Esophagus squamous epithelium (tissue), 5 donors: ENCODE data around the gene ZNF556. TPM values are rescaled to one million over a fixed set of nuclear protein-coding genes. Genes with fewer than 3 reads are reported as not detected.

Source experiments
- DNase-seq: peaks from one replicate; lab custom pipeline; 2025; lab: John Stamatoyannopoulos, UW
- H3K27ac ChIP-seq, 4 donors: fragments of 200-600 bp; sonication (generic); one replicate each; pipeline ENCODE4 v1.5.1; 2016 to 2019; ENCODE audit warnings: mild to moderate bottlenecking in 1 of 4
- H3K27me3 ChIP-seq, 4 donors: fragments of 200-600 bp; sonication (generic); 1 replicate in 3 of 4; 2 replicates in 1 of 4; pipeline versions ENCODE4 v1.5.1 to v1.6.0; 2017 to 2021; ENCODE audit warnings: antibody characterized with exemption in 1 of 4
- H3K36me3 ChIP-seq, 3 donors: fragments of 200-600 bp; sonication (generic); one replicate each; pipeline ENCODE4 v1.5.1; 2016 to 2019
- H3K4me1 ChIP-seq, 3 donors: fragments of 200-600 bp; sonication (generic); one replicate each; pipeline ENCODE4 v1.5.1; 2017 to 2019
- H3K4me3 ChIP-seq, 4 donors: fragments of 200-600 bp; sonication (generic); 1 replicate in 3 of 4; 2 replicates in 1 of 4; pipeline ENCODE4 v1.5.1; 2016 to 2019; ENCODE audit warnings: mild to moderate bottlenecking in 2 of 4, moderate library complexity in 1 of 4
- H3K9me3 ChIP-seq, 3 donors: fragments of 200-600 bp; sonication (generic); one replicate each; pipeline ENCODE4 v1.5.1; 2016 to 2019
- POLR2A ChIP-seq, 4 donors: fragments of 450-650 bp; IDR thresholded peaks; one replicate each; pipeline ENCODE4 v1.6.1; 2017; ENCODE audit warnings: antibody characterized with exemption in 4 of 4, mild to moderate bottlenecking in 4 of 4, moderate library complexity in 3 of 4
- WGBS, 2 donors: methylation state at CpG; one replicate each; pipeline ENCODE4 v1.1.5; 2018; 5-methylcytosine and 5-hydroxymethylcytosine counted together
- intact Hi-C: fragments of 100-400 bp; cut with DNase I; formaldehyde crosslinking; loops from one replicate; pipeline ENCODE4 v1.15.0; 2022
- total RNA-seq, 4 donors: library from RNA; depleted of rRNA; stranded (reverse); fragments of >200 nt; gene quantifications; one replicate each; pipeline ENCODE4 v1.1.0, GENCODE V29; 2016
- TF ChIP-seq, protein P1 (sequence below), 6 experiments: fragments of 450-650 bp in 4 of 6; fragments of 200-600 bp in 2 of 6; sonication (generic) in 2 of 6; IDR thresholded peaks; one replicate each; pipeline ENCODE4 v1.5.1; 2016 to 2019; ENCODE audit warnings: antibody characterized with exemption in 6 of 6, mild to moderate bottlenecking in 4 of 6, moderate library complexity in 4 of 6
- donor health status: DM: yes; HTN: yes; CAD: no.

The ZNF556 gene
- total RNA-seq, 4 donors from 2014 or later: 0.79 to 5.8 (median 2.5) TPM

DNA sequence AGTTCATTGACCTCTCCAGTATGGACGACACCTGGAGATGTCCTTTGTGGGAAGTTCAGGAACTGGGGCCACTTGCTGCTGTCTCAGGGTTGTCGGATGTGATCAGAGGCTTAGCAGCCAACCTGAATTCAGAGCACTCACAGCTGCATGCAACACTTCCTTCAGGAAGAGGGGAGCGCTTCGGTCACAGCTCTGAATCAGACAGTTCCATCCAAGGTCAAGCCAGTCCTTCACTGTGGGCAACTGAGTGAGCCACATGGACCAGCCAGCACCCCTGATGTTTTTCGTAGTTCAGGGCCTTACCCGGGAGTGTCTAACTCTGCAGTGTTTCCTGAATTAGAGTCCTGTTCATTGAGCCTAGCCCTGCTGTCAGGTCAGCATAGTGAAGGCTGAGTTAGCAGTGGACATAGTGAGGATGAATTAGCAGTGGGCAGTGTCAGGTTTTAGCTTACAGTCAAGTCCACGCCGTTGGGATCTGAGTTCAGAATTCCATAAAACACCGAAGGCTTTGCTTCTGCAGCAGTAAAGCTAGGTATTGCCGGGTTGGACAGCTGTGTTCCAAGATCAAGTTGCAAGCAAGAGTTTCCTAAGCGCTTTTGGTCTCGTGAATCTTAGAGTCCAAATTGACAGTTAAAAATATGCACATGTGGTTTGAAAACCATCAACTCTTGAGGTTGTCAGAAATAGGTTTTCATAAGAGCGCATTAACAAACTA lies 20.8 kb upstream of the ZNF556 start:
- WGBS, 2 donors: 79 to 86% methylated on average over 7 to 9 of the region's 13 CpGs
- intact Hi-C loops: no loop called here
- no peak for TF ChIP-seq POLR2A (IDR thresholded peaks at IDR 0.05)
- TF ChIP-seq, protein P1, sequence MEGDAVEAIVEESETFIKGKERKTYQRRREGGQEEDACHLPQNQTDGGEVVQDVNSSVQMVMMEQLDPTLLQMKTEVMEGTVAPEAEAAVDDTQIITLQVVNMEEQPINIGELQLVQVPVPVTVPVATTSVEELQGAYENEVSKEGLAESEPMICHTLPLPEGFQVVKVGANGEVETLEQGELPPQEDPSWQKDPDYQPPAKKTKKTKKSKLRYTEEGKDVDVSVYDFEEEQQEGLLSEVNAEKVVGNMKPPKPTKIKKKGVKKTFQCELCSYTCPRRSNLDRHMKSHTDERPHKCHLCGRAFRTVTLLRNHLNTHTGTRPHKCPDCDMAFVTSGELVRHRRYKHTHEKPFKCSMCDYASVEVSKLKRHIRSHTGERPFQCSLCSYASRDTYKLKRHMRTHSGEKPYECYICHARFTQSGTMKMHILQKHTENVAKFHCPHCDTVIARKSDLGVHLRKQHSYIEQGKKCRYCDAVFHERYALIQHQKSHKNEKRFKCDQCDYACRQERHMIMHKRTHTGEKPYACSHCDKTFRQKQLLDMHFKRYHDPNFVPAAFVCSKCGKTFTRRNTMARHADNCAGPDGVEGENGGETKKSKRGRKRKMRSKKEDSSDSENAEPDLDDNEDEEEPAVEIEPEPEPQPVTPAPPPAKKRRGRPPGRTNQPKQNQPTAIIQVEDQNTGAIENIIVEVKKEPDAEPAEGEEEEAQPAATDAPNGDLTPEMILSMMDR (IDR thresholded peaks at IDR 0.05): no peak
- H3K27ac ChIP-seq: no peak overlapping the region
- H3K36me3 ChIP-seq: peaks cover 6 to 37% (median 6%) of the 10 kb centered on the region in 3 donors
- DNase-seq: no peak
- peaks cover 0 to 16% (median 8%) of the 10 kb centered on the region in 3 donors for H3K4me1 ChIP-seq
- H3K9me3 ChIP-seq: peaks cover 0 to 47% (median 25%) of the 10 kb centered on the region in 3 donors
- H3K27me3 ChIP-seq: no peaks in the 10 kb centered on the region
- H3K4me3 ChIP-seq: no peak overlapping the region

DNA sequence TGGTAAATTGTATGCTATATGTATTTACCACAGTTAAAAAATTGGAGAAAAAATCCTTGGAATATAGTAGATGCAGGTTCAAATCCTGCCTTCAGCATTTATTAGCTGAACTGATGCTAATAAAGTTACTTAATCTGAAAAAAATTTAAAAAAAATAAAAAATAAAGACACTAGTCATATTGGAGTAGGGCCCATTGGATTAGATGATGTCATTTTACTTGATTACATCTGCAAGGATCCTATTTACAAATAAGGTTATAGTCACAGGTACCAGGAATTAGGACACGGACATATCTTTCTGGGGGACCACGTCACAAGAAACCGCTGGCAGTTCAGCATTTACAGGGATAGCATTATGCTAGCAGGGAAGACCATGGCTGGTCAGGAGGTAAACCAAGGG lies 19.6 kb upstream of the ZNF556 start:
- TF ChIP-seq POLR2A (IDR thresholded peaks at IDR 0.05): no peak
- TF ChIP-seq, protein P1 (IDR thresholded peaks at IDR 0.05): no peak
- peaks cover 0 to 59% (median 37%) of the 10 kb centered on the region in 3 donors for H3K9me3 ChIP-seq
- 100% methylated on average over 3 of the region's 3 CpGs for WGBS, 2 donors
- peaks cover 0 to 9% (median 3%) of the 10 kb centered on the region in 3 donors for H3K4me1 ChIP-seq
- no peak overlapping the region for H3K4me3 ChIP-seq
- H3K36me3 ChIP-seq: peaks cover 11 to 49% (median 17%) of the 10 kb centered on the region in 3 donors
- H3K27me3 ChIP-seq: no peaks in the 10 kb centered on the region
- no peak overlapping the region for H3K27ac ChIP-seq
- DNase-seq: no peak
- intact Hi-C loops: no loop called here

DNA sequence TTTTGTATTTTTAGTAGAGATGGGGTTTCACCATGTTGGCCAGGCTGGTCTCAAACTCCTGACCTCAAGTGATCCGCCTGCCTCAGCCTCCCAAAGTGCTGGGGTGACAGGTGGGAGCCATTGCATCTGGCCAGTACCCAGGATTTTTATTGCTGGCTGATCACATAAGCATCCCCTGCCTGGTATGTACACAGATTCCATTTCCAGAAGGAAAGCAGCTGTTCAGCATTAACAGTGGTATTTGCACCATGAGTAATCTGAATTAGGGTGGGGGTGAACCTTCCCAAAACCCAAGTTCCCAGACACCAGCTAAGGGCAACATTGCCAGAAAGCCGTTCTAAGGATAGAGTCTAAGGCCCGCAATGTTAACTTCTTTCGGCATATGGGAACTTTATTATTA lies 18.5 kb upstream of the ZNF556 start:
- Histone ChIP-seq H3K36me3 (peaks cover 17 to 60% (median 28%) of the 10 kb centered on the region in 3 donors), H3K9me3 (peaks cover 6 to 70% (median 48%) of the 10 kb centered on the region in 3 donors), H3K27me3 (no peaks in the 10 kb centered on the region), H3K27ac (no peak overlapping the region), H3K4me3 (no peak overlapping the region), H3K4me1 (no peaks in the 10 kb centered on the region)
- WGBS, 2 donors: 60 to 86% methylated on average over 1 to 3 of the region's 4 CpGs
- intact Hi-C loops: no loop called here
- TF ChIP-seq, protein P1 (IDR thresholded peaks at IDR 0.05): no peak
- no peak for TF ChIP-seq POLR2A (IDR thresholded peaks at IDR 0.05)
- no peak for DNase-seq

DNA sequence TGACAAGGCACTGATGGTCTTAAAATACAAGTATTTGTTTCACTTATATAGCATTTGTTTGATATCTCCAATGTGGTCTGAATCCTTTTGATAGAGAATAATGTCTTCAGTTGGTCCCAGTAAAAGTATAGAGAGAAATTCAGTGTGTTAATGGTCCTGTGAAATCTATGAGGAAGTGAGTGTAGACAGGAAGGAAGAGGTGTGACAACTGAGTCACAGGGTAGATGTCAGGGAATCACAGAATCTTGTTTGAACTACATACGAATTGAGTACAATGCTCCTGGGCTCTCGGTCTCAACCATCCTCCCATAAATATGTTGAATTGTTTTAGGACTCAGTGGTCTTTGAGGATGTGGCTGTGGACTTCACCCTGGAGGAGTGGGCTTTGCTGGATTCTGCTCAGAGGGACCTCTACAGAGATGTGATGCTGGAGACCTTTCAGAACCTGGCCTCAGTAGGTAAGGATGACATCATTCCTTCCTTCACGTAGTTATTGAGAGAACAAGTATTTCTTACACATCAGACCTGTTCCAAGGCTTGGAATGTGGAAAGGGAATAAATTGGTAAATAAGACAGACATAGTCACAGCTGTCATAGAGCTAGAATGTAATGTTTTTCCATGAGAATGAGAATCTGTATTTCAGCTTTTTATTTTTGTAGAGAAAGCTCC lies 16.7 kb upstream of the ZNF556 start:
- WGBS, 2 donors: 79 to 87% methylated on average over 3 of the region's 3 CpGs
- DNase-seq: no peak
- Histone ChIP-seq H3K27ac (no peak overlapping the region), H3K36me3 (peaks cover 17 to 77% (median 28%) of the 10 kb centered on the region in 3 donors), H3K27me3 (no peaks in the 10 kb centered on the region), H3K4me1 (no peaks in the 10 kb centered on the region), H3K4me3 (no peak overlapping the region), H3K9me3 (peaks cover 6 to 88% (median 60%) of the 10 kb centered on the region in 3 donors)
- TF ChIP-seq, protein P1 (IDR thresholded peaks at IDR 0.05): no peak
- TF ChIP-seq POLR2A (IDR thresholded peaks at IDR 0.05): no peak
- intact Hi-C loops: no loop called here

DNA sequence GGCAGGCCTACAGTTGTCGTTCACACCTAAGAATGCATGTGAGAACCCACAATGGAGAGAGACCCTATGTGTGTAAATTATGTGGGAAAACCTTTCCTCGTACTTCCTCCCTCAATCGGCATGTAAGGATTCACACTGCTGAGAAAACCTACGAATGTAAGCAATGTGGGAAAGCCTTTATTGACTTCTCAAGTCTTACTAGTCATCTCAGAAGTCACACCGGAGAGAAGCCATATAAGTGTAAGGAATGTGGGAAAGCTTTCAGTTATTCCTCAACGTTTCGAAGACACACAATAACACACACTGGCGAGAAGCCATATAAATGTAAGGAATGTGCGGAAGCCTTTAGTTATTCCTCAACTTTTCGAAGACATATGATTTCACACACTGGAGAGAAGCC lies 14.5 kb upstream of the ZNF556 start:
- Histone ChIP-seq H3K36me3 (peaks cover 17 to 70% (median 28%) of the 10 kb centered on the region in 3 donors), H3K27ac (no peak overlapping the region), H3K4me3 (peak overlapping the region in 1 of 4 donors; percentile 14), H3K27me3 (no peaks in the 10 kb centered on the region), H3K9me3 (peaks cover 6 to 94% (median 60%) of the 10 kb centered on the region in 3 donors), H3K4me1 (no peaks in the 10 kb centered on the region)
- intact Hi-C loops: no loop called here
- DNase-seq: no peak
- WGBS, 2 donors: 96 to 98% methylated on average over 9 to 10 of the region's 10 CpGs
- no peak for TF ChIP-seq POLR2A (IDR thresholded peaks at IDR 0.05)
- TF ChIP-seq, protein P1 (IDR thresholded peaks at IDR 0.05): no peak
